ENCODE results near the gene HTRA3. TPM values are rescaled to one million over a fixed set of nuclear protein-coding genes. Genes with fewer than 3 reads are reported as not detected.

HTRA3 gene
- total RNA-seq, 2 experiments from 2014 or later, result not detected

GRCh38 chr4:8252301-8253173 is 17.0 kb upstream of the HTRA3 start:
- CTCF ChIA-PET, result interaction anchor here (1.1 kb wide), 1 partner anchor 10 kb away, joined by 3 read pairs; no protein-coding TSS in a partner anchor
- POLR2A ChIA-PET, result no interaction called here
- Histone ChIP-seq H3K9me3 (ENCODE audit: control insufficient read depth in 1 of 2, insufficient read depth in 1 of 2, low read length in 2 of 2) (no peaks in the 10 kb centered on the region), H3K4me3 (ENCODE audit: low read length) (no peak overlapping the region), H3K4me1 (ENCODE audit: insufficient read depth, low read length) (no peaks in the 10 kb centered on the region), H3K27ac (ENCODE audit: low read depth in 1 of 2, low read length in 2 of 2) (no peak overlapping the region), H3K27me3 (ENCODE audit: control insufficient read depth in 1 of 2, insufficient read depth in 2 of 2, low read length in 2 of 2) (no peaks in the 10 kb centered on the region), H3K36me3 (ENCODE audit: insufficient read depth, low read length) (no peaks in the 10 kb centered on the region)
- Mint-ChIP-seq H3K9me3 (no peaks in the 10 kb centered on the region), H3K27ac (no peak overlapping the region), H3K36me3 (ENCODE audit: low read depth) (no peaks in the 10 kb centered on the region), H3K4me3 (no peak overlapping the region), H3K27me3 (no peaks in the 10 kb centered on the region), H3K4me1 (ENCODE audit: low read depth) (no peaks in the 10 kb centered on the region)
- no peak for TF ChIP-seq CTCF (IDR thresholded peaks at IDR 0.05)
- no peak for DNase-seq
- intact Hi-C loops (cut with DNase I, micrococcal nuclease), result no loop called here
- ATAC-seq (ENCODE audit: poor library complexity), result no peak

- no peaks in the 10 kb centered on the region for H3K36me3 ChIP-seq (ENCODE audit: insufficient read depth, low read length)
- Mint-ChIP-seq H3K27ac (no peak overlapping the region), H3K27me3 (no peaks in the 10 kb centered on the region), H3K36me3 (ENCODE audit: low read depth) (no peaks in the 10 kb centered on the region), H3K4me3 (no peak overlapping the region), H3K4me1 (ENCODE audit: low read depth) (no peaks in the 10 kb centered on the region), H3K9me3 (no peaks in the 10 kb centered on the region)
- ChIA-PET POLR2A (no interaction called here), CTCF (interaction anchor here (1.1 kb wide), 1 partner anchor 12 kb away, joined by 3 read pairs; no protein-coding TSS in a partner anchor)
- no peaks in the 10 kb centered on the region for H3K9me3 ChIP-seq (ENCODE audit: control insufficient read depth in 1 of 2, insufficient read depth in 1 of 2, low read length in 2 of 2)
- H3K4me3 ChIP-seq (ENCODE audit: low read length), result no peak overlapping the region
- intact Hi-C loops (cut with DNase I, micrococcal nuclease), result no loop called here
- H3K27ac ChIP-seq (ENCODE audit: low read depth in 1 of 2, low read length in 2 of 2), result no peak overlapping the region
- ATAC-seq (ENCODE audit: poor library complexity), result no peak
- H3K27me3 ChIP-seq (ENCODE audit: control insufficient read depth in 1 of 2, insufficient read depth in 2 of 2, low read length in 2 of 2), result no peaks in the 10 kb centered on the region
- TF ChIP-seq CTCF (IDR thresholded peaks at IDR 0.05), result no peak
- no peak for DNase-seq
- no peaks in the 10 kb centered on the region for H3K4me1 ChIP-seq (ENCODE audit: insufficient read depth, low read length)
These were observed 15.5 kb upstream of the HTRA3 start for GRCh38 chr4:8254076-8254475.

GRCh38 chr4:8255698-8256441 is 13.7 kb upstream of the HTRA3 start:
- Mint-ChIP-seq H3K27ac (no peak overlapping the region), H3K27me3 (no peaks in the 10 kb centered on the region), H3K4me3 (no peak overlapping the region), H3K9me3 (no peaks in the 10 kb centered on the region), H3K4me1 (ENCODE audit: low read depth) (no peaks in the 10 kb centered on the region), H3K36me3 (ENCODE audit: low read depth) (no peaks in the 10 kb centered on the region)
- POLR2A ChIA-PET, result no interaction called here
- no peaks in the 10 kb centered on the region for H3K4me1 ChIP-seq (ENCODE audit: insufficient read depth, low read length)
- intact Hi-C loops (cut with DNase I, micrococcal nuclease), result no loop called here
- no peak overlapping the region for H3K27ac ChIP-seq (ENCODE audit: low read depth in 1 of 2, low read length in 2 of 2)
- DNase-seq (no peak), ATAC-seq (ENCODE audit: poor library complexity) (no peak)
- no peaks in the 10 kb centered on the region for H3K36me3 ChIP-seq (ENCODE audit: insufficient read depth, low read length)
- H3K27me3 ChIP-seq (ENCODE audit: control insufficient read depth in 1 of 2, insufficient read depth in 2 of 2, low read length in 2 of 2), result no peaks in the 10 kb centered on the region
- no peak for TF ChIP-seq CTCF (IDR thresholded peaks at IDR 0.05)
- CTCF ChIA-PET, result no interaction called here
- H3K4me3 ChIP-seq (ENCODE audit: low read length), result no peak overlapping the region
- H3K9me3 ChIP-seq (ENCODE audit: control insufficient read depth in 1 of 2, insufficient read depth in 1 of 2, low read length in 2 of 2), result no peaks in the 10 kb centered on the region
